Measurements from ENCODE around the gene ZCCHC17.

ZCCHC17 gene

DNA sequence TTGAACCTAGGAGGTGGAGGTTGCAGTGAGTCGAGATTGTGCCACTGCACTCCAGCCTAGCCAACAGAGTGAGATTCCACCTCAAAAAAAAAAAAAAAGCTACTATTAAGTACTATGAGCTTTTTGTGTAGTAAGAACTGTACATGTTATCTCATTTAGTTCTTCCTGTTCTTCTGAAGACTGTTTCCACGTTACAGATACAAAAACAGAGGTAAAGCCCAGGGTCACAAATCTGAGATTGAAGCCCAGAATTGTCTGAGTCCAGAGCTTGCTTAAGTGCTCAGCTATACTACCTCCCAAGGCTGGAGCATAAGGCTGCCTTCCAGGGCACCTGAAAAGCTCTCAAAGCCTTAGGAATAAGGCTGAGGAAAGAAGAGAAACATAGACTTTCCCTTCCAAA is 73.2 kb downstream of the ZCCHC17 start:
- TF ChIP-seq FOXK2 (IDR thresholded peaks at IDR 0.05) (no peak), HDGF (IDR thresholded peaks at IDR 0.05; ENCODE audit: borderline replicate concordance) (no peak), LEF1 (IDR thresholded peaks at IDR 0.05; ENCODE audit: borderline replicate concordance) (no peak), TARDBP (IDR thresholded peaks at IDR 0.05) (no peak), FOXM1 (IDR thresholded peaks at IDR 0.05; ENCODE audit: borderline replicate concordance) (no peak), SUZ12 (IDR thresholded peaks at IDR 0.05) (no peak), BHLHE40 (IDR thresholded peaks at IDR 0.05; ENCODE audit: borderline replicate concordance) (no peak), SP1 (IDR thresholded peaks at IDR 0.05) (no peak), NFRKB (IDR thresholded peaks at IDR 0.05) (no peak), ZNF384 (IDR thresholded peaks at IDR 0.05) (no peak)
- ChIA-PET CTCF (interaction anchor here (0.6 to 1.5 kb wide), 2 partner anchors 18 to 186 kb away, joined by 3 to 6 read pairs; no protein-coding TSS in a partner anchor), POLR2A (no interaction called here)
- no peak for DNase-seq (ENCODE audit: extremely low spot score)

GRCh38 chr1:31370565-31370964 is 73.7 kb downstream of the ZCCHC17 start:
- no peak for TF ChIP-seq L3MBTL2 (conservative IDR thresholded peaks at IDR 0.05)
- POLR2A ChIA-PET: no interaction called here
- CTCF ChIA-PET: interaction anchor here (0.6 to 1.5 kb wide), 2 partner anchors 18 to 187 kb away, joined by 3 to 6 read pairs; no protein-coding TSS in a partner anchor
- no peak for DNase-seq (ENCODE audit: extremely low spot score)

DNA sequence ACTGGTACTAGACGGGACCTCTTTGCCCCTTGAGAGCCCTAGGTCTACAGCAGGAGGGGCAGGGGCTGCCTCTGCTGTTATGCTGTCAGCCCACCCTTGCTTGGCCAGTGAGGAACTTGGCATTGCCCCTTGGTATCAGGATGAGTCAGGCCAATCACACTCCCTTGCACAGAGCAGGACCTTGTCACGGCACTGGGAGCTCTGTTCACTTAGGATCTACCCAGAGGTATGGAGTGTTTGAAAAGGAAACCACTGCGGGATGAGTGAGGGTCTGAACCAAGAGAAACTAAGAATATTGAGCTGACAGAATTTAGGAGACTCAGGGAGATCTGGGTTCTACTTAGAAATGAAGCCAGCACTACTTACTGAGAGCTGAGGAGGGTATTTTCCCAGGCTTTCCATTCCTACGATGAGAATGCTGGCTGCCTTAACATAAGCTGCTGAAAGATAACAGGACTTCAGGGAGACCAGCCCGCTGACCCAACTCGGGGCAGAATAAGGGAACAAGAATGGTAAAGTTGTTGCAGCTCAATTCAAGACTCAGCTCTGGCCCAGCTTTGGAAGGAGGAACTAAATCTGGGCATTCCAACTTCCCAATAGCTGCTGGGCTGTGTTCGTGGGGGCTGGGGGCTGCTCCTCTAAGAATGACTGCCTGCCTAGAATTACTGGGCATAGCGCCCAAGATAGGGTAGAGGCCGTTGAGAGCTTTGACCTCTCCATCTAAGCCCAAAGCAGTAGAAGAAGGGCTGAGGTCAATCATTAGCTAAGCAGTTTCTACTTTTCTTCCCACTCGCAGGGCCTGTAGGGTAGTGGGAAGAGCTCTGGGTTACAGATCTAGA is 74.5 kb downstream of the ZCCHC17 start:
- DNase-seq (ENCODE audit: extremely low spot score): peak; percentile 7
- no peak for TF ChIP-seq SUZ12 (IDR thresholded peaks at IDR 0.05)
- TF ChIP-seq FOXM1 (IDR thresholded peaks at IDR 0.05; ENCODE audit: borderline replicate concordance): no peak
- TF ChIP-seq ARNT (IDR thresholded peaks at IDR 0.05): no peak
- TF ChIP-seq, protein P1, sequence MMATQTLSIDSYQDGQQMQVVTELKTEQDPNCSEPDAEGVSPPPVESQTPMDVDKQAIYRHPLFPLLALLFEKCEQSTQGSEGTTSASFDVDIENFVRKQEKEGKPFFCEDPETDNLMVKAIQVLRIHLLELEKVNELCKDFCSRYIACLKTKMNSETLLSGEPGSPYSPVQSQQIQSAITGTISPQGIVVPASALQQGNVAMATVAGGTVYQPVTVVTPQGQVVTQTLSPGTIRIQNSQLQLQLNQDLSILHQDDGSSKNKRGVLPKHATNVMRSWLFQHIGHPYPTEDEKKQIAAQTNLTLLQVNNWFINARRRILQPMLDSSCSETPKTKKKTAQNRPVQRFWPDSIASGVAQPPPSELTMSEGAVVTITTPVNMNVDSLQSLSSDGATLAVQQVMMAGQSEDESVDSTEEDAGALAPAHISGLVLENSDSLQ (IDR thresholded peaks at IDR 0.05): no peak
- no peak for TF ChIP-seq L3MBTL2 (conservative IDR thresholded peaks at IDR 0.05)
- TF ChIP-seq CTBP1 (IDR thresholded peaks at IDR 0.05; ENCODE audit: borderline replicate concordance): no peak
- no peak for TF ChIP-seq TARDBP (IDR thresholded peaks at IDR 0.05)
- TF ChIP-seq HDGF (IDR thresholded peaks at IDR 0.05; ENCODE audit: borderline replicate concordance): no peak
- TF ChIP-seq SP1 (IDR thresholded peaks at IDR 0.05): no peak
- TF ChIP-seq NFRKB (IDR thresholded peaks at IDR 0.05): no peak
- TF ChIP-seq FOXA1 (IDR thresholded peaks at IDR 0.05): no peak
- no peak for TF ChIP-seq LEF1 (IDR thresholded peaks at IDR 0.05; ENCODE audit: borderline replicate concordance)
- TF ChIP-seq FOXK2 (IDR thresholded peaks at IDR 0.05): no peak
- no peak for TF ChIP-seq ELF4 (IDR thresholded peaks at IDR 0.05)
- TF ChIP-seq ZNF384 (IDR thresholded peaks at IDR 0.05): no peak
- TF ChIP-seq BHLHE40 (IDR thresholded peaks at IDR 0.05; ENCODE audit: borderline replicate concordance): no peak
- ChIA-PET CTCF (no interaction called here), POLR2A (no interaction called here)

DNA sequence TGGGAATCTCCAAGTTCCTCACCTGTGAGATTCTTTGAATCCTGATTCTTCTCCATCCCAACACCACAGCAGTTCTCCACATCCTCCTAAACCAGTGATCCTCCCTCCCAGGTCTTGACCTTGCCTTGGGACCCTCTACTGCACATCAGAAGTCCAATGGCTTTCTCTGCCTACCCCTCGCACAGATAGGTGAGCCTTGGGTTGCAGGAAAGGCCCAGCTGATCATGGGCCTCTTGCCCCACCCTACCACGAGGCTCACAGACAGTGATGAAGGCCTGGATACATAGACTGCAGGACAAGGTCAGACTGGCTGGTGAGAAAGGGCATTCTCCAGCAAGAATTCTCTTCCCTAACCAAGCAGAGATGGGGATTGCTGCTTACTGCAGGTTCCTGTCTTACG is 75.2 kb downstream of the ZCCHC17 start:
- ChIA-PET POLR2A (no interaction called here), CTCF (no interaction called here)
- DNase-seq (ENCODE audit: extremely low spot score): peak; percentile 13
- TF ChIP-seq ZNF384 (IDR thresholded peaks at IDR 0.05) (no peak), CTBP1 (IDR thresholded peaks at IDR 0.05; ENCODE audit: borderline replicate concordance) (no peak), ARNT (IDR thresholded peaks at IDR 0.05) (no peak), LEF1 (IDR thresholded peaks at IDR 0.05; ENCODE audit: borderline replicate concordance) (no peak), ELF4 (IDR thresholded peaks at IDR 0.05) (no peak)
- TF ChIP-seq, protein P1 (IDR thresholded peaks at IDR 0.05): no peak

DNA sequence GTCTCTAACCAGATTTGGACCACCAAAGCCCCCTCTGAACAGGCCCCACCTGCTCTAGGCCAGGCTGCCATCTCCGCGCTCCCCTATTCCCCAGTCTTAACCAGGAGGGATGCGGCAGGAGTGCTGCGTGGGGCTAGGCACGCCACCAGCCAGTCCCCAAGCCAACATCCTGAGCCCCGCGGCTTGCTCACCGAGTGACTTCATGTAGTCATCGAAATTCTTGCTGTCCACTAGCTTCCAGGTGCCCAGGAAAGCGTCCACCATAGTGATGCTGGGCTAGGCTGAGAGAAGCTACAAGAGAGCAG is 75.9 kb downstream of the ZCCHC17 start:
- POLR2A ChIA-PET: interaction anchor here (1.3 to 2.2 kb wide), 3 partner anchors 8 to 218 kb away, joined by 3 to 20 read pairs (median 3); partner anchors contain the start of genes SNRNP40 and ZCCHC17
- no peak for DNase-seq (ENCODE audit: extremely low spot score)
- no peak for TF ChIP-seq SUZ12 (IDR thresholded peaks at IDR 0.05)
- no peak for TF ChIP-seq SP1 (IDR thresholded peaks at IDR 0.05)
- no peak for TF ChIP-seq CTBP1 (IDR thresholded peaks at IDR 0.05; ENCODE audit: borderline replicate concordance)
- no peak for TF ChIP-seq L3MBTL2 (conservative IDR thresholded peaks at IDR 0.05)
- TF ChIP-seq NFRKB (IDR thresholded peaks at IDR 0.05): no peak
- no peak for TF ChIP-seq FOXM1 (IDR thresholded peaks at IDR 0.05; ENCODE audit: borderline replicate concordance)
- TF ChIP-seq ARNT (IDR thresholded peaks at IDR 0.05): no peak
- no peak for TF ChIP-seq ELF4 (IDR thresholded peaks at IDR 0.05)
- CTCF ChIA-PET: interaction anchor here (1.3 to 2.0 kb wide), 2 partner anchors 22 to 76 kb away, joined by 3 to 9 read pairs; partner anchors contain the start of genes SNRNP40 and ZCCHC17

GRCh38 chr1:31373056-31373896 is 76.4 kb downstream of the ZCCHC17 start, which contains the start of gene FABP3:
TSS of gene FABP3 (minus strand) at chr1:31373076. CDS start at chr1:31373014, 62 bp downstream.
- TF ChIP-seq HDGF (IDR thresholded peaks at IDR 0.05; ENCODE audit: borderline replicate concordance) (no peak), FOXA1 (IDR thresholded peaks at IDR 0.05) (no peak), L3MBTL2 (conservative IDR thresholded peaks at IDR 0.05) (peak; percentile 87), NFRKB (IDR thresholded peaks at IDR 0.05) (no peak)
- DNase-seq (ENCODE audit: extremely low spot score): peak; percentile 77
- POLR2A ChIA-PET: interaction anchor here (0.8 to 2.2 kb wide), 6 partner anchors 9 to 218 kb away, joined by 3 to 20 read pairs (median 4); partner anchors contain the start of genes SNRNP40 and ZCCHC17
- CTCF ChIA-PET: interaction anchor here (0.7 to 2.0 kb wide), 6 partner anchors 21 to 520 kb away, joined by 3 to 9 read pairs (median 4); partner anchors contain the start of genes SNRNP40 and ZCCHC17

Measured in HEK293T (cell line).